ENCODE measurements around the gene DHRS1. TPM values are rescaled to one million over a fixed set of nuclear protein-coding genes. Genes with fewer than 3 reads are reported as not detected.

DHRS1 gene
- 8.7 and 13.8 TPM in 2 replicates for total RNA-seq

- DNase-seq (ENCODE audit: low read depth), result peak; percentile 92
- peak within 1 kb of the TSS; percentile 96 for H3K4me3 ChIP-seq (ENCODE audit: low read depth, low read length)
- TF ChIP-seq CTCF (IDR thresholded peaks at IDR 0.05; ENCODE audit: insufficient read depth, low read depth, low read length), result no peak
Observed at GRCh38 chr14:24299255-24300191, at the start of gene DHRS1, which contains the start of gene NOP9. Gene DHRS1, minus strand, starts transcription at chr14:24299780. Its CDS starts 674 bp downstream, at chr14:24299106. Gene NOP9, plus strand, starts transcription at chr14:24299850. Its CDS starts 105 bp downstream, at chr14:24299955.

- no peak for TF ChIP-seq CTCF (IDR thresholded peaks at IDR 0.05; ENCODE audit: insufficient read depth, low read depth, low read length)
- no peak for DNase-seq (ENCODE audit: low read depth)
- no peak overlapping the region for H3K4me3 ChIP-seq (ENCODE audit: low read depth, low read length)
Observed at GRCh38 chr14:24348186-24348585, 48.6 kb upstream of the DHRS1 start.

GRCh38 chr14:24347134-24347533 is 47.6 kb upstream of the DHRS1 start:
- no peak overlapping the region for H3K4me3 ChIP-seq (ENCODE audit: low read depth, low read length)

GRCh38 chr14:24343795-24344660 is 44.4 kb upstream of the DHRS1 start:
- H3K4me3 ChIP-seq (ENCODE audit: low read depth, low read length), result no peak overlapping the region
- no peak for TF ChIP-seq CTCF (IDR thresholded peaks at IDR 0.05; ENCODE audit: insufficient read depth, low read depth, low read length)
- peak; percentile 37 for DNase-seq (ENCODE audit: low read depth)

More at GRCh38 chr14:24347134-24347533, 47.6 kb upstream of the DHRS1 start:
- no peak for DNase-seq (ENCODE audit: low read depth)
- TF ChIP-seq CTCF (IDR thresholded peaks at IDR 0.05; ENCODE audit: insufficient read depth, low read depth, low read length), result no peak

GRCh38 chr14:24342889-24343288 is 43.3 kb upstream of the DHRS1 start:
- DNase-seq (ENCODE audit: low read depth), result no peak
- H3K4me3 ChIP-seq (ENCODE audit: low read depth, low read length), result no peak overlapping the region
- TF ChIP-seq CTCF (IDR thresholded peaks at IDR 0.05; ENCODE audit: insufficient read depth, low read depth, low read length), result no peak

- H3K4me3 ChIP-seq (ENCODE audit: low read depth, low read length), result no peak overlapping the region
- TF ChIP-seq CTCF (IDR thresholded peaks at IDR 0.05; ENCODE audit: insufficient read depth, low read depth, low read length), result no peak
- DNase-seq (ENCODE audit: low read depth), result no peak
Observed at GRCh38 chr14:24340606-24341005, 41.0 kb upstream of the DHRS1 start.
